Stimulated activated CD4-positive, alpha-beta T cell treated with anti-CD3 and anti-CD28 coated beads, Interleukin-1b, Interleukin-23, amount 100 ng/mL, for 48 hours (primary cell): ENCODE data around the gene GRB10.

Experiments used
- DNase-seq: peaks from one replicate; pipeline ENCODE4 v3.0.0-alpha.2; 2020

The GRB10 gene

DNA sequence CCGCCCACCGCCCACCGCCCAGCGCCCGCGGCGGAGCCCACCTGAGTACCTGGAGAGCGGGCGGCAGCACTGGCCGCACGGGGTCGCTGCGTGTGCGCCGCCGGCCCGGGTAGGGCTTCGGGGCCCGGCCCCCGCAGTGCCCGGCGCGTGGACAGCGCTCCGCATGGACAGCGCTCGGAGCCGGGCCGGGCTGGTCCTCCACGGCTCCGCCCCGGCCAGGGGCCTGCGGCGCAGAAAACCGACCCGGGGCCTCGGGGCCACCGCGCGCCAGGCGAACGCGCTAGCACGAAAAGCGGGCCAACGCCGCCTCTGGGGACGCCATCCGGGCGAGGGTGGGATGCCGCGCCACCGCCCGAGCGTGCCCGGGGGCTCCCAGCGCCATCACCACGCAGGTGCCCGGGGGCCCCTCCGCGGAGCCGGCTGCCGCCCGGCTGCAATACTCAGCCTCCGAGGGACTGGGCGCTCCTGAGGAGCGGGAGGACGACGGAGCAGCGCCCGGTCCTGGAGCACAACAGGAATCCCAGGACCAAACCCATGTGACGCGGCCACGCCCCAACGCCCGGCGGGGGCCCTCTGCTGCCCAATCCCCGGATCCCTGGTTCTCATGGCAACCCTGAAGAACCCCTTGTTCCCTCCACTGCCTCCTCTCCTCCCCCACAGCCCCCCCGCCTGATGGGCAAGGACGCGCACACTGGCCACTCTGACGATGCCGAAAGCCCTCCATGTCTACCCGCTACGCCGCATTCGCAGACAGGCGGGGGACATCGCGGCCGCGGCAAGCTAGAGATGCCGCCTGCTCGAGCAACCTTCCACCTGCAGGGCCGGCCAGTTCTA lies at the start of gene GRB10:
Gene GRB10 (minus strand): TSS at position 522 of the 834 bp plus-strand sequence. CDS start 50,574 bp downstream, outside the sequence.
- no peak for DNase-seq

DNA sequence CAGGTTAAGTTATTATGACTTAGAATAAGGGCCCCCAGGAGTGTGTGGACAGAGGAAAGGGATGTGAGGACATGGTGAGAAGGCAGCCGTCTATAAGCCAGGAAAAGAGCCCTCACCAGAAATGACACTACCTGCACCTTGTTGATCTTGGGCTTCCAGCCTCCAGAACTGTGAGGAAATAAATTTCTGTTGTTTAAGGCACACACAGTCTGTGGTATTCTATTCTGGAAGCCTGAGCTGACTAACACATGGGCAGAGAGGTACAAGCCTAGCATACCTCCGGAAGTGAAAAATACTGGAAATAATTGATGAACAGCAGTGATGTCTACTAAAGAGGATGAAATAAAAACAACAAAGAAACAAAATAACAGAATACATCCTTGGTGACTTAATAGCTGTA lies 46.1 kb upstream of the GRB10 start:
- no peak for DNase-seq

DNA sequence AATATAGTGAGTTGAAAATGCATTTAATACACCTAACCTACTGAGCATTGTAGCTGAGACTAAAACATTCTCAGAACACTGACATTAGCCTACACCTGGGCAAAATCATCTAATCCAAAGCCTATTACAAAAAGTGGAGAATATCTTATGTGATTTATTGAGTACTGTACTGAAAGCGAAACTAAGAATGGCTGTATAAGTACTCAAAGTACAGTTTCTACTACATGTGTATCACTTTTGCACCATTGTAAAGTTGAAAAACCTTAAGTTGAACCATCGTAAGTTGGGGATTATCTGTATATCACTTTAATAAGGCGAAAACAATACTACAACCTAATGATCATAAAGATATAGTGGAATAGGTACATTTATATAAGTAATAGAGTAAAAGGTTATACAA lies 45.4 kb upstream of the GRB10 start:
- no peak for DNase-seq

DNA sequence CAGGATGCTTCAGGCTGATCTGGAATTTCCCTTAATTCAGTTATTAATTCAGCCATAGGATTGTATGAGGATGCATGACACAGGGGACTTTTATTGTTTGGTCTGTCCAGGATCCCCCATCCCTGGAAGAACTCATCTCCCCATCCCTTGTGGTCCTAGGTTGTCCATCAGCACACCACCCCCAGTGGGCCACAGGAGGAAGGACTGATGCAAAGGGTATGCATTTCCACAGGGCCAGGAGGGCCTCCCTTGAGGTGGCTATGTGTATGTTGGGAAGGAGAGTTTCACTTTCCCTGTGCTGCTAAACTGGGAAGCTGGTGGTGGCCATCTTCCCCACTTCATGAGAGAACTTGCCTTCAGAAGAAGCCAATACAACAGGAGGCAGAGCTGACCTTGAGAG lies 44.6 kb upstream of the GRB10 start:
- DNase-seq, result no peak

DNA sequence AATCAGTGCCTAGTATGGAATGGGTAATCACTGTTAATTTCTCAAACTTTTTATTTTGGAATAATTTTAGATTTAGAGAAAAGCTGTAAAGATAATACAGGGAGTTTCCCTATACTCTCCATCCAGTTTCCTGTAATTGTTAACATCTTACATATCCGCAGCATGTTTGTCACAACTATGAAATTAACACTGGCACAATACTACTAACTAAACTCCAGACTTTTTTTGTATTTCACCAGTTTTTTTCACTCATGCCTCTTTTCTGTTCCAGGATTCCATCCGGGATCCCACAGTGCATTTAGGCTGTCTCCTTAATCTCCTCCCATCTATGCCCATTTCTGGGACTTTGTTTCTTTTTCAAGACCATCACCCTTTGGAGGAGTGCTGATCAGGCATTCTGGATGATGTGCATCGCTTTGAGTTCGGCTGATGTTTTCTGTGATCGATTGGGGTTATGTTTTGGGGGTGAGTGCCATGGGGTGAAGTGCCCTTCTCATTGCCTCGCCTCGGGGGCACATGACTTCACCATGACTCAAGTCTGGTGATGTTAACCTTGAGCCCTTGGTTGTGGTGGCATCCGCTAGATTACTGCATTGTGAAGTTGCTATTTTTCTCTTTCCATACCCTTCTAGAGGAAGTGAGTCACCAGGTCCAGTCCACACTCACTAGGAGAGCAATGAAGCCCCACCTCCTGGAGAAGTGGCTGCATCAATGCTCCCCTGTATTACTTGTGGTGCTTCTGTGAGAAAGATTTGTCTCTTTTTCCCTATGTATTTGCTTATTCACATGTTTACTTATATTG lies 43.9 kb upstream of the GRB10 start:
- DNase-seq, result peak; percentile 69

DNA sequence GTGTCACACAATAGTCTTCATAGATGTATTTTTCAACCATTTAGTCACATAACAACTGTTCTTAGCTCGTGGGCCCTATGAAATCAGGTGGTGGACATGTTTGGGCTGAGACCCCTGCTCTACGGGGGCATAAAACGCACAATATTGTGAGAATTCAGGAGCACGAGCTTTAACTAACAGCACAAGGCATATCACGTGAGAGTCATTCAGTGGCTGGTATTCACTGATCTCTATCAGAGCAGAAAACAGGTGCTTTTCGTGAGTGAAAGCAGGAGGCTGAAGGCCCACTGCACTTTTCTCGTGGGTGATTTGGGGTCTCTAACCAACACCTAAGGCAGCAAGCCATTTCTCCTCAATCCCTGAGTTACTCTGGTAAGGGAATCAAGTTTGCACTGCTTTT lies 42.8 kb upstream of the GRB10 start:
- no peak for DNase-seq

DNA sequence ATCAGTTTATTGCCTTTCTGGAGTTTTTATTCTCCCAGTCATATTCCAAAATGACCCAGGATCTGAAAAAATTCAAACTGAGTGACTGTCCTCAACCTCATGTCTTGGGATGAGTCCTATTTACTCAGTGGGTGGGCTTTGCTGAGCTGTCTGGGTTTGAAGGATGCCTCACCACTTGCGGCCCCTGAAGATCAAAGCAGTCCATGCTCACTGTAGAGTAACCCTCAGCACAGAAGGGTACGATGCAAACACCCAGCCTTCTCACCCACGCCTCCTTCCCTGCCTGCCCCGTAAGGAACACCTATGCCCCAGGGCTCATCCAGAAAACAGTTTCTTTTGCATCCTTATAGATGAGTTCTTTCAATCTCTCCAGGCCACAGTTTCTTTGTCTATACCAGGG lies 42.2 kb upstream of the GRB10 start:
- no peak for DNase-seq

DNA sequence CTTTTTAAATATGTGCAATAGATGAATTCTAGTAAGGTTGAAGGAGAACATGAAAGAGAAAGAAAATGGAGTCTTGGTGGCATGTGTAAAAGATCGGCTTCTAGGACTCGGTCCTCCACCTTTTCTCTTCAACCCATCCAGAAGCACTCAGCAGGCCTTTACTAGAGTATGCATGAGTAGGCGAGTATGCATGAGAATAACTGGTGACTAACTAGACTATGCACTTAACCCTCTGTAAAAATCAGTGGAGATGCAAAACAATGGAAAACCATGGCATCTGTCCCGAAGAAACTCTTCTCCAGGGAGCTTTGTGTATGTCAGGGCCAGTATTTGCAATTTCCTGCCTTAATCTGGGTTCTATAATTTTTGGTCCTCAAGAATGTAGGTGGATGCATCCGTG lies 40.0 kb upstream of the GRB10 start:
- no peak for DNase-seq

DNA sequence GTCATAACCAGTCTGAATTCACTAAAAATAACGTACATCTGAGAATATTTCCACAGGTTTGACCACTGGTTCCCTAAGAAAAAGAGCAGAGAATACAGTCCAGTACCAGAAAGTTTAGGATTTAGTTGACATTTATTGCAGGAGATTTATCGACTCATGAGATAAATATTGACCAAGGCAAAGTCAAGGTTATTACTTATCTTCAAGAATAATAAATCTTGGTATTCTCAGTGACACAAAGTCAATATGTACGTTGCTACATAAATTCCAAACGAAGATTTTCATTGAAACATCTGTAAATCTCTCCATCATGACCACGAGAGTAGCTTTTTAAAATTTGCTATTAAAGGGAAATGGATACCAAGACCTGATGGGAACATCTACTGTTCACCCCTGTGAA lies 39.4 kb upstream of the GRB10 start:
- no peak for DNase-seq

DNA sequence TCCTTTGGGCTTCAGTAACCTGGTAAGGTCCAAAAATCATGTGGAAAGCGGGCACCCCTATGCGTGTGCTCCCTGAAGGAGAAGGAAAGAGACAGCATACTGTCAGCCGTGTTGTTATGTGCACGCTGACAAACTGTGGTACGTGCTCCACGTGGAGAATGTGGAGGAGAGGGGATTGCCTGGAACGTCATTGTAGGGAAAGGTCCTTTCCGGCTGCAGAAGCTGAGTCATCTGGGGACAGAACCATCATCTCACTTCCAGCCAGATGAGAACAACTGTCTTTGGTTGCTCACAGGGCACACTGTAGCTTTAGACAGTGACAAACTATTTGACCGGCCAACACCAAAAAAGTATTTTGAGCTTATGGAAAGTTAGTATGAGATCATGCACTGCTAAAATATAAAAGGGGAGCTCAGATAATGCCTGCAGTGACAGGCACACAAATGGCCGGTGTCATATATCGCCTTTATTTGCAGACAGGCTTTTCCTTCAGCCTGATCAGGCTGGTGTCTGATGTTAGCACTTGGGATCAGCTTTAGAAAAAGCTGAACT lies 38.8 kb upstream of the GRB10 start:
- DNase-seq, result no peak

DNA sequence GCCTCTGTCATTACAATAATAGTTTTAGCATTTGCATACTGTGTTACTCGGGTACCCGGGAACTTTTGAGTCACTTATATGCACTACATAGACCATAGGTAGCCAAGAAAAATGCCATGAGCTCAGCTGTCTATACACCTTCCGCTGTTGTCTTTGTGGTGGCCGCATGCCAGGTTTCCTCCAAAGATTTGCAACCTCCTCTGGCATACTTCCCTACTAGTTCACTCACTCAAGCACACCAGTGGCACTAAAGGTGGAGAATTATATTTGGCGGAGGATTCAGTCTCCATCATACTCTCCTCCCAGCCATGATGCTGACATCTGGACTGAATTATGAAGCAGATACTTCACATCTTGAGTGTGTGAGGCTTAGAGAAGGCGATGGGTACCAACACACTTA lies 35.6 kb upstream of the GRB10 start:
- no peak for DNase-seq

DNA sequence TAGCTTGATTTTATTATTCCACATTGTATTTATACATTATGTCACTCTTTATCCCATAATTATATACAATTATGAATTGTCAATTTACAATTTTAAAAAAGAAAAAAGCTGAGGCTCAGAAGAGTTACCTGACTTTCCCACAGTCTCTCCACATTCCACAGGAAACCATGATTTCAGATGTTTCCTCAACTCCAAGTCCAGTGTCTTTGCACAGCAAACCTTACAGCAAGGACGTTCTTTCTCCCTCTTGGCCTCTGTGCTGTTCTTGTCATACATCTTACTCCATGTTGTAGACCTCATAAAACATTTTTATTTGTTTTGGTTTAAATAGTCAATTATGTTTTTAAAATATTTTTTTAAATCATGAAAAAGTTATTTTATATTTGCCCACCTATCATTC lies 34.9 kb upstream of the GRB10 start:
- DNase-seq, result no peak

DNA sequence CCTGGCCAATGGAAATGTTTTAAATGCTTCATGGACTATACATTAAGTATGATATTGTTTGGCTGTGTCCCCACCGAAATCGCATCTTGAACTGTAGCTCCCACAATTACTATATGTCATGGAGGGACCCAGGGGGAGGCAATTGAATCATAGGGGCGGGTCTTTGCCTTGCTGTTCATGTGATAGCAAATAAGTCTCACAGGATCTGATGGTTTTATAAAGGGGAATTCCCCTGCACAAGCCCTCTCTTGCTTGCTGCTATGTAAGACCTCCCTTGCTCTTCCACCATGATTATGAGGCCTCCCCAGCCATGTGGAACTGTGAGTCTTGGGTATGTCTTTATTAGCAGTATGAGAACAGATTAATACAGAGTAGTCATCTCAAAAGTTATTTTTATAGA lies 32.4 kb upstream of the GRB10 start:
- no peak for DNase-seq

DNA sequence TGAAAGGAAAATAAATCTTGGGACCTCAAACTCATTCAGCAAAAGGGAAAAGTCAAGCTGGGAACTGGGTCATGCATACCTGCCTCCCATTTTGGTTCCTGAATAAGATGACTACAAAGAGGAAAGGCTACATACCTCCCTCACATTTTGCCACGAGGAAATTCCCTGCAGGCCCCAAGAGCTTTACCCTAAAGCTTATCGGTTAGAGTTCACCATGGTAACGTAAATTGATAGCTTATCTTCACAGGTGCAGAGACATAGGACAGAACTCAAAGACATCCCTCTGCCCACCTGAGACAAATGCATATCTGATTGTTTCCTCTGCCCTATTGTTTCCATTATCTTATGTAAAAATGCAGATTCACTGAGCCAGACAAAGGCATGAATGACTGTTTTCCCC lies 31.5 kb upstream of the GRB10 start:
- no peak for DNase-seq

DNA sequence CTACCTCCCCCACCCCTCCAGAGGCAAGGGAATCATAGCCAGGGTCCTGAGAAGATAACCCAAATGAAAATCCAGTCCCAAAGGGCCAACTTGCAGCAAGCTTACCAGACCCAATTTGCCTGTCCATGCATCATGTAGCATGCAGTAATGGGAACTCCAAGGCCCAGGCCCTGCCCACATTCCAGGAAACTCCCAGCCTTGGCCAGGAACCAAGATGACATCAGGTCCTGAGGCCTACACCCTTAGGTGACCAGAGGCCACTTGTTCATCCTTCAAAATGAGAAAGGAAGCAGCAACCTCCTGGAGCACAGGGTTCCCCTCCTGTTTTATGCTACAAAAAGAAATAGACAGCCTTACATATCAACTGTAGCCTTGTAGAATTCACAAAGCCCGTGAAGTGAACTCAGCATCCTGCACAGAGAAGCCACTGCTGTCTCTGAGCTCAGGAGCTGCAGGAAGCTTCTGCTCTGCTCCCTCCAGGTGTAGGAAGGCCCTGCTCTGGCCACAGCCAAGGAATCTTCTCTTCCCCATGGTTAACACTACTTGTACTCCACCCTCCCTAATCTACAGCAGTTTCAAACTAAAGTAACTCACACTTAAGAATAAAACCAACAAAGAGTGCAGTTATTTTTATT lies 30.3 kb upstream of the GRB10 start:
- DNase-seq, result no peak

DNA sequence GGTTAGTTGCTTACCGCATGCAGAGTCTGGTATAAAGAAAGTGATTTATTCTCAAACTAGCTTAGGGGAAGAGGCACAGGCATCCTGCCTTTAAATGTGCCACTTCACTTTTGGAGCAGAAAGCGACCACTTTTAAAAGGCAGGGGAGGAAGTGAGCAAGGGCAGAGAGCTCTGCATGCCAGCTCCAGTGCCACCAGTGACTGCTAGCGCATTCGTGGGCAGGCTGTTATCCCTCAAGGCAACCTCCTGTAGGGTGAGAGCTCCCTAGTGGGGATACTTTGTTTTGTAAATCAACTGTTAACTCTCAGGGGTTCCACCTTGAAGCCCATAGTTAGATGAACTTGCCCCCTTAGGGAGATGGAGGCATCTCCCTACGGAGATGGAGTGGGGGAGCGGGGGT lies 29.4 kb upstream of the GRB10 start:
- no peak for DNase-seq

DNA sequence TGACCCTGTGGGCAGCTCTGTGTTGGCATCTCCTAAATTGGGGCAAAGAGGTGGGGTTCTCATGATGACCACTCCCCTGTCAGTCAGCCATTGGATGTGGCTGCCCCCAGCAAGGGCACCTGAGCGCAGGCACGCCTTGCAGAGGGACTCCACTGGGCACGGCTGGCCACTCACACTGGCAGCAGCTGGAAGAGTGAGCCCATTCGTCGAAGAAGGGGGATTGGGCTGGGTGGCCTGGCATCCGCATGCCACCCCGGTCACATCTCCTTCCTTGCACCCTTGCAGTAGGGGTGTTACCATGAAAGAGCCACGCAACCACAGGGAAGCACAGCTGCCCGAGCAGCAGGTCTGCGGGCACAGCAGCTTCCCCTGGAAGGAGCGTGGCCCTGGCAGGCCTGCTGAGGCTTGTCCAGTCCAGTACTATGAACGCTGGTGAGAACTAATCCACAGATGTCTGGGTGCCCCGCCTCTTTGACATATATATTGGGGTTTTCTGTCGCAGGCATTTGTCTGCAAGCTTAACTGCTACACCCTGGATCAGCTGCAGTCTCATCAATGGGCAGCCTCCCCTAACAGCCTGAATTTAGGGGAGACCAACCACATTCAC lies 25.7 kb upstream of the GRB10 start:
- DNase-seq, result no peak

DNA sequence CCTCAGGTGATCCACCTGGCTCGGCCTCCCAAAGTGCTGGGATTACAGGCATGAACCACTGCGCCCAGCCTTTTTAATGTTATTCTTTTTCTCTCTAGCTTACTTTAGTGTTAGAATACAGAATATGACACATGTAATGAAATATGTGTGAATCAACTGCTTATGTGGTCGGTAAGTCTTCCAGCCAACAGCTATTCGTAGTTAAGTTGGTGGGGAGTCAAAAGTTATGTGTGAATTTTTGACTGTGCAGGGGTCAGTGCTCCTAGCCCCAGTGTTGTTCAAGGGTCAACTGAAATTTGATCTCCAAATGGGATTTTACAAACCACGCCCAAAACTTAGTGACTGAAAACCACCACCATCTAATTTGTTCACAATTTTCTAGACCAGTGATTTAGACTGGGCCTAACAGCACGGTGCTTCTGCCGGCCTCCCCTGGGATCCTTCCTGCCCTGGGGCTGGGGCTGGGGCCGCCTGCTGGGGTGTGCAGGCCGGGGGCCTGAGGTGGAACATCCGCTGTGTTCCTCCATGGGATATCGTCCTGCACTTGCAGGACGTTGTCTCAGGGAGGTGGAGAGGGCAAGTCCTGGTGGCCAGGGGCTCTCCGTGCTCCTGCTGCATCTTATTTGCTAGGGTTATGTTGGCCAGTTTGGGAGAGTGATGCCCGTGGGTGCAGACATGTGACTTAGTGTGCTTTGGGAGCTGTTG lies 24.5 kb upstream of the GRB10 start:
- no peak for DNase-seq

DNA sequence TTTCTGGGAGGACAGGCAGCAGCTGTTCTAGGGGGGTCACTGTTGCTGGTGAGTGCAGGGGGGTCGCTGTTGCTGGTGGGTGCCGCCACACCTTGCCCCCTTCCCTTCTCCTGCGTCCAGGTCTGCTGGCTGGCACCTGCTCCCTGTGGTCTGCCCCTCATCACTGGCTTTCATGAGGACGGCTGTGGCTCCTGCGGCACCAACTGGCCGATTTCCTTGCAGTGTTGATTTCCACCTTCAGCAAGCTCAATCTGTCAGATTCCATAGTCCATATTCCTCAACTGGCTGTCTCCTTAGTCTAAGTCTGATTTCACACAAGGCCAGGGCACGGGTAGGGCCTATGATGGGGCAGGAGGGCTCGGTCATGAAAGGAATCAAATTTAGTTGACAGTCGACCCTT lies 23.4 kb upstream of the GRB10 start:
- DNase-seq, result no peak

DNA sequence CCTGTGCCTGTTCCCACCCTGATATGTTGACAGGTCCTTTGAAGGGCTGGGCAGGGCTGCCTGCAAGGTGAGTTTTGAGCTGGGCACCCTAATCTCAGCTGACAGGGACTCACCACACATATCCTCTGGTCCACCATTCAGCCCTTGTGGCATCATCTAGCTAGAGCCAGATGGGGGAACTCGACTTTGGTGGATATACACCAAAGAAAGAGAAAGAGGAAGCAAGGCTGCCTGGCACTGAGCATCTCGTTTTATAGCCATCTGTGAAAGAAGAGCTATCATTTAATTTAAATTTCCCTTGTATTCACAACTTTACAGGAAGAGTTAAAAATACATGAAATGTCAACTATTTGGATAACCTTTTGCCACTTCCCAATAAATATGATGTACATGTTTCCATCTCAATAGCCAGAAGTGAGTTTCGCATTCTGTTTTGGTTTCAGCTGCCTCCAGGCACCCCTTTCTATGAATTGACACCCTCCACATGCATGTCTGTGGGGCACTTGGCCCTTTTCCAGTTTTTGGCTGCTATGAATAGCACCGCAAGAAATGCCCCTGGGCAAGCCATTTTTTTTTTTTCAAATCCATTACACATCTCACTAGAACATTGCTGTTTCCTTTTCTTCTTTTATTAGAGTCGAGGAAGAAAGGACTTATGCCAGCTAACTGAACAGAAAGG lies 22.9 kb upstream of the GRB10 start:
- no peak for DNase-seq

DNA sequence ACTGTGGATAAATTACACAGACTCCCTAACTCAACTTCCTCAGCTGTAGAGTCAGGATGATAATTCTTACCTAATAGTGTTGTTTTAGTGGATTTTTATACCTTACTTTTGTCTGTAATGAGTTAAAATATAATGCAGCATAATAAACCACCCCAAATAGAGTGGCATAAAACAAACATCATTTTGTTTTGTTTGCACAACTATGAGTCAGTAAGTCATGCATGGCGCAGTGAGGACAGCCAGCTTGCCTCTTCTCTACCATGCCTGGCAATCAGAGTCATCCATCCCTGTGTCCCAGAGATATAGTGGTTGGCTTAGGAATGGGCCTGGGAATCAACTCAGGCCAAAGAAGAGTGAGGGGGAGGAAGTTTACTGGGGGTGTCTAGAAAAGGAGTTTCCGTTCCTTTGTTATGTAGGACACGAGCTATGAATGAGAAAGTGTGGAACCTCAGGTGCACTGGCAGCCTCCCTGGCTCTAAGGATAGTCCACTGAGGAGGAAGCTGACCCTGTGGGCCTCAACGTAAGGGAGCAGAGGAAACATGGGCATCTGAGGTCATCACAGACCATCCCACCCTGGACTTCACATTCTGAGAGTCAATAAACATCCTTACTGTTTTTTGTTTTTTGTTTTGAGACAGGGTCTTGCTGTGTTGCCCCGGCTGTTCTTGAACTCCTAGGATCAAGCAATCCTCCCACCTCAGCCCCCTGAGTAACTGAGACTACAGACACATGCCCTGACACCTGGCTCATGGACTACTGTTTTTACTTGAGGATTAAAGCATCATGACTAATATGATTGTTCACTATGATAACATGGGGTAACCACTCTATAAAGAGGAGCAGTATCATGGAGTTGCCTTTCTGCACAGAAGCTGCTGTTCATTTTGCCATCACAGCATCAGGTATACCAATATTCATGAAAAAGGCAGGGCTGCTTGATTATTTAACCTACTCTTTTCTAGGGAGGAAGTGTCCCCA lies 21.0 kb upstream of the GRB10 start:
- no peak for DNase-seq
